HS-27A (cell line): ENCODE results near the gene RERE.

ENCODE experiments used
- DNase-seq: peaks from one replicate; pipeline ENCODE4 v3.0.0-alpha.2; 2012; ENCODE audit warnings: low read depth, missing footprints

The RERE gene

GRCh38 chr1:8665833-8666232 is 151.6 kb downstream of the RERE start:
- no peak for DNase-seq

- no peak for DNase-seq
Observed at GRCh38 chr1:8664887-8665286, 152.6 kb downstream of the RERE start.

- no peak for DNase-seq
Observed at GRCh38 chr1:8663915-8664329, 153.5 kb downstream of the RERE start.

- DNase-seq: no peak
Observed at GRCh38 chr1:8663090-8663802, 154.2 kb downstream of the RERE start.

GRCh38 chr1:8662380-8663072 is 154.9 kb downstream of the RERE start:
- DNase-seq: no peak

- DNase-seq: peak; percentile 93
Observed at GRCh38 chr1:8661185-8662110, 156.0 kb downstream of the RERE start.

- no peak for DNase-seq
Observed at GRCh38 chr1:8660411-8660828, 157.0 kb downstream of the RERE start.

- DNase-seq: no peak
Observed at GRCh38 chr1:8659593-8659992, 157.8 kb downstream of the RERE start.

- DNase-seq: no peak
Observed at GRCh38 chr1:8653878-8654277, 163.6 kb downstream of the RERE start.

GRCh38 chr1:8652467-8653046 is 164.9 kb downstream of the RERE start:
- DNase-seq: no peak

GRCh38 chr1:8651962-8652361 is 165.5 kb downstream of the RERE start:
- no peak for DNase-seq

GRCh38 chr1:8651236-8651890 is 166.1 kb downstream of the RERE start:
- no peak for DNase-seq

GRCh38 chr1:8649875-8650274 is 167.6 kb downstream of the RERE start:
- DNase-seq: no peak

- no peak for DNase-seq
Observed at GRCh38 chr1:8649027-8649426, 168.4 kb downstream of the RERE start.

- DNase-seq: no peak
Observed at GRCh38 chr1:8646996-8647395, 170.4 kb downstream of the RERE start.

- no peak for DNase-seq
Observed at GRCh38 chr1:8646189-8646588, 171.3 kb downstream of the RERE start.

GRCh38 chr1:8643542-8644536 is 173.6 kb downstream of the RERE start:
- no peak for DNase-seq

GRCh38 chr1:8642114-8642513 is 175.3 kb downstream of the RERE start:
- no peak for DNase-seq

GRCh38 chr1:8641377-8641997 is 176.0 kb downstream of the RERE start:
- no peak for DNase-seq

- no peak for DNase-seq
Observed at GRCh38 chr1:8640950-8641349, 176.5 kb downstream of the RERE start.
